Measurements from ENCODE around the gene DAW1.
"Not testable (repeated sequence)": the region's sequence is repeated elsewhere in the genome, so short reads cannot be mapped to it uniquely, and the experiment has no call there.

The DAW1 gene

GRCh38 chr2:227932001-227932400 lies 60.6 kb downstream of the DAW1 start:
- no peak for DNase-seq

GRCh38 chr2:227932403-227932802 lies 61.0 kb downstream of the DAW1 start:
- DNase-seq, result no peak

GRCh38 chr2:227933884-227934283 lies 62.5 kb downstream of the DAW1 start:
- no peak for DNase-seq

- DNase-seq, result not testable (repeated sequence)
Measured at GRCh38 chr2:227936249-227936648, 64.8 kb downstream of the DAW1 start.

GRCh38 chr2:227939271-227940027 lies 68.0 kb downstream of the DAW1 start:
- no peak for DNase-seq

- DNase-seq, result no peak
Measured at GRCh38 chr2:227942021-227942420, 70.6 kb downstream of the DAW1 start.

- no peak for DNase-seq
Measured at GRCh38 chr2:227942965-227943364, 71.5 kb downstream of the DAW1 start.

- DNase-seq, result no peak
Measured at GRCh38 chr2:227960317-227960716, 88.9 kb downstream of the DAW1 start.

- DNase-seq, result no peak
Measured at GRCh38 chr2:227971619-227972230, 100.3 kb downstream of the DAW1 start.

- no peak for DNase-seq
Measured at GRCh38 chr2:227973241-227973640, 101.8 kb downstream of the DAW1 start.

Measured in activated naive CD4-positive, alpha-beta T cell (primary cell).